HG02973 (cell line): ENCODE results near the gene CTNNA2.

Source experiments
- ATAC-seq: cut with Tn5 transposase; IDR thresholded peaks from one replicate; pipeline ENCODE4 v1.9.1; 2021; ENCODE audit warnings: moderate library complexity; ENCODE audit not compliant: unreplicated experiment

The CTNNA2 gene

DNA sequence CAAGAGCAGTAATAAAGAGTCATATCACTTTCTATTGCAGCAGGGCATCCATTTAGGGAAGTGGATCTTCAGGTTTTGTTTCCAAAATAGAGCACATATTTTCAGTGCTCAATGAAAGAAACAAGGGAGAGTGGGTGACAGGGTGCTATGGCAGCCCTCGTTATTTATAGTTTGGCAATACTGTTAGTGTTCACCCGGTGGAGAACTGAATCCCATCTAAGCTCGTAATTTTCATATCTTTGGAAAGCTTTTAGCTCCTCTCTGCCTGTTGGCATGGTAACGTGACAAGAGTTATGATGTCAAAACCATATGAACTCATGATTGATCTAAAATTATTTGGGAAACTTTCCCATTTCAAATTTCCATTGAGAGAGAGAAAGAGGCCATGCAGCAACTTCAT, 459.8 kb downstream of the CTNNA2 start:
- no peak for ATAC-seq

DNA sequence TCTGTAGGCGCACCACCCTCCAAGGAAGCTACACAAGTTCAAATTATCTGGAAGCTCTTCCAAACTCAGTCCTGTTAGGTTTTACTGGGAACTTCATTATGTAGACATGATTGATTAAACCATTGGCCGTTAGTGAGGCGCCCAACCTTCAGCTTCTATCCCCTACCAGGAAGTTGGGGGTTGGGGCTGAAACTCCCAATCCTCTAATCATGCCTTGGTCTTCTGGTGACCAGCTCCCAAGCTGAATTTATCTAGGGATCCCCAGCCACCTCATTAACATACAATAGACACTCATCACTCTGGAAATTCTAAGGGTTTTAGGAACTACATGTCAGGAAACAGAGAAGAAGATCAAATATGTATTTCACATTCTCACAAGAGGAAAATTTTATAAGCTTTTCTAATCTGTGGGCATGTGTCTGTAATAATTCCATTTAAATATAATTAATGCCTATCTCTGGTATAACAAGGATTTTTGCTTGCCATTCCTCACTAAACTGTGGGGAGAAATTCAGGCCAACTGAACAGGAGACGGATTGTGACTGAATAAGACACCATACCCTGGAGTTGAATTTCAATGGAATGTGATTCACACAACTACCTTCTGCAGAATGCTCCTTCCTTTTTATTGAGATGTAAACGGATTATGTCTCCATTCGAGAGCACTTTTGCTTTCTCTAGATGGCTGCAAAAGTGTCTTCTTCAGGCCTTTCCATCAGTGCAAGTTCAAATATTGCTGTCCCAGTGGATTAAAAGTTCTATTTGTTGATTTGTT, 463.1 kb downstream of the CTNNA2 start:
- ATAC-seq = no peak

- ATAC-seq = no peak
Measured at GRCh38 chr2:79977792-79978191, 464.9 kb downstream of the CTNNA2 start.

DNA sequence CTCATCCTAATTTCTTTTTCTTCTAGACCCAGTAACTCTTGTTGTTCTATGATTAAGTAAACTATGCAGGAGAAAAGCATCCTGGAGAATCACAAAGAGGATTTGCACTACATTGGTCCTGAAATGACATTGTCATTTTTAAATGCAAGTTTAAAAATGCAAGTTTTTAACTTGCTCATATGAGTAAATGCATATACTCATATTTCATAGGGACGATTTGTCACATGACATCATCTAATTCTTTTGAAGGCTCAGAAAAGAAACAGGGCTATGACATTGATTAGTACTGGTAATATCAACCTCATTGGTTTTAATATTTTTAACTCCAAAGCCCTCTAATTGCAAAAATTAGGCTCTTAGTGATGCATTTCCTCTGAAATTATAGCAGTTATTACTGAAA, 467.3 kb downstream of the CTNNA2 start:
- ATAC-seq = no peak

DNA sequence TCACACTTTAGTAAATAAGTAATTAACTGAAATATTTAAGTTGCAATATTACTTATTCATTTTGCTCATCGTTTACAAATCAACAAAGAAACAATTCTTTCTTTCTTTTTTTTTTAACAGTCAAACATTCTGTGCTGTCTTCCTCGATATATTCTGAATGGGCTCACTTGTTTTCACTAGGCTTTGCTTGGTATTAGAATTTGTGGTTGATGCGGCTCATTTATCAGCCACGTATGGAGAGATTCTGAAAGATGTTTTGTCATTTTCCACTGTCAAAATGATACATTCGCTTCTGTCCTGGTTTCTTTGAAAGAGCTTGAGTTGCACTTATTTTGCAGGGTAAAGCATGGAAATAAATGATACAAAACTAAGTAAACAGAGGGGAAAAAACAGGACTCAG, 468.0 kb downstream of the CTNNA2 start:
- no peak for ATAC-seq

DNA sequence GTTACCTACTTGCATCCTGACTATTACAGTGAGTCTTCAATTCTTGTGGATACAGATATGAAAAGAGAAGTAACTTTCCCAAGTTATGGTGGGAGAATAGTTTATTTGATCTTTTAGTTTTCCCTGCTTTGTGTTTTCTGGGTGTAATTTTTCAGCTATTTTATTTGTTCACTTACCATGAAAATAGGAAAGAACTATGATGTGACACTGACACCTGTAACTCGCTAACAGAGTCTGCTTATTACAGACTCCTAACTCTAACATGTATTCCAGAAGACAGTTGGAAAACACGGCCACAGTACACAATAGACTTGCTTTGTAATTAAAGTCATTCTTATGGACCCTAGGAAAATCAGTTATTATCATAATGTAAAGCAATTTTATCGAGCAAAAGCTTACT, 468.5 kb downstream of the CTNNA2 start:
- ATAC-seq = no peak

- no peak for ATAC-seq
Measured at GRCh38 chr2:79982445-79982844, 469.6 kb downstream of the CTNNA2 start.

DNA sequence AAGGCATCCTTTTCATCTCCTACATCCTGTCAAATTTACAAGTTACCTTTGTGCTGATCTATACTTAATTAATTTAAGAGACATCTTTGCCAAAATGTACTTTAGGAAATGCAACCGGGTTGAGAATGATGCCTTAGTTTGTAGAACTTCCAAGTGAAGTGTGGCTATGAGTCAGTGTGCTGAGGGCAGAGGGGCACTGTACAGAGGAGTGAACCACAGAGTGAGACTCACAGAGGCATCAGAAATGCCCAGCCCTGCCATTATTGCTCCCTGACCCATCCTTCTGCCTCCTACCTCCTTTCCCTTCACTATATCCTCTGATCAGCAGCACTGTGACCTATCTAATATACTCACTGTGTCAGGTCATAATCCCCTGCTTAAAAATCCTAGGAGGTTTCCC, 471.6 kb downstream of the CTNNA2 start:
- no peak for ATAC-seq

DNA sequence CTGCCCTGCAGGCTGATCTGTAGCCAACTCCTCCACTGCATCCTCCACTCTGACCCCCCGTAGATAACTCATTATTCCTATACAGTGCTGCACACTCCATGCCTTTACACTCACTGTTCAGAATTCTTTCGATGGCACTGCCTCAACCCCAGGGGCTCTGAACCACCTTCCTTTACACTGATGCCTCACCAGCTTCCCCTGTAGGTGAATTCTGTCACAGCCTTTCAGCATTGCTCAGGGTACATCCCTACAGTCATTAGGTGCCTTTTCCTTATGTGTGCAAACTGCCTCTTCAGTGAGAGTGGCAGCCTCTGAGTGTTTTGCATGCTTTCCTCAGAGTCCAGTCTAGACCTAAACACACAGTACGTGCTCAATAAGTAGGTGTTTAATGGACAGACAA, 472.3 kb downstream of the CTNNA2 start:
- ATAC-seq = no peak

- ATAC-seq = no peak
Measured at GRCh38 chr2:79985571-79985970, 472.7 kb downstream of the CTNNA2 start.

- ATAC-seq = no peak
Measured at GRCh38 chr2:79993144-79993543, 480.3 kb downstream of the CTNNA2 start.

DNA sequence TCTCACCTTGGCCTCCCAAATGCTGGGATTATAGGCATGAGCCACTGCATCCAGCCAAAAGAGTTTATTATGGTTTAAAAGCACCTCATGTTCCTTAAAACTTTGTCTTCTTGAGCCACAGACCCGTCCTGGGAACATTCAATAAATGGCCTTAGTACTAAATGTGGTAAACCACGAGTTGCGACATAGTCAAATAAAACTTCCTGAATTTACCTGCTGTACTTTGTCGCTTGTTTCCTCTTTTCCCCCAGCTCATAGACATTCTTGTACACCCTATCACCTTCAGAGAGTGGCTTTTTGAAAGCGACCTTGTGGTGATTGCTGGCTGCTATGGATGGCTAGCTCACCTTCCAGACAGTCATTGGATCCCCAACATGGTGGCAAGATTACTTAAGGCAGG, 481.3 kb downstream of the CTNNA2 start:
- ATAC-seq = no peak

DNA sequence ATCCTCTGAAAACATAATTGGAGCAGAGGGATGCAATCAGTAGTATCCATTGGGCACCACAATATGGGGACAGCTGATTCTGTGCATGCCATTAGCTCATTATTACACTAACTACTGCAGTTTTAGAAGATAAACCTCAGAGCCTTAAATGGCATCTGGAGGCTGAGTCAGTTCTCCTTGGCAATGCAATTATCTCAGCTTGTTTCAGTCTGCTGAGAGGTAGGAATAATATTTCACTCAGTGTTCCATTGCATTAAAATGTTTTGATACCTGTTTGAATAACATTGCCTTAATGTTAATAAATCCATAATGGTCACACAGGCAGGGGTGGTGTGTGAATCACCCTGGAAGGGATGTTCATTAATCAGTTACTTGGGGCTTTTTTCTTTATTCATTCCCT, 482.1 kb downstream of the CTNNA2 start:
- ATAC-seq = no peak

DNA sequence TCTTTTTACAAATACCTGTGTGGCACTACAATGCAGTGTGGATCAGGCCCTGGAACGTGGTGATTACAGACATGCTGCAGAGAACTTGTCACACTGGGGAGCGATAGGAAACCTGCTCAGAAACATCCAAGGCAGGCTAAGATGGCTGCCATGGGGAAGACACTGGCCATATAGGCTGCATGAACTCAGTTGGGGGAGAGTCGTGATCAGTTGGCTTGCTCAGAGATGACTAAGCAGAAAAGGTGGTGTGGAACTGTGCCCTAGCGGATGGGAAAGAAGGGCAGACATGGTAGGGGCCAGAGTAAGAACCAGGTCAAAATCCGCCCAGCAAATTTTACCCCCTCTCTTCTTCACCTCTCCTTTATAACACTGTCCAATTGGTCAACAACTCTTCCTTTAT, 483.9 kb downstream of the CTNNA2 start:
- no peak for ATAC-seq

DNA sequence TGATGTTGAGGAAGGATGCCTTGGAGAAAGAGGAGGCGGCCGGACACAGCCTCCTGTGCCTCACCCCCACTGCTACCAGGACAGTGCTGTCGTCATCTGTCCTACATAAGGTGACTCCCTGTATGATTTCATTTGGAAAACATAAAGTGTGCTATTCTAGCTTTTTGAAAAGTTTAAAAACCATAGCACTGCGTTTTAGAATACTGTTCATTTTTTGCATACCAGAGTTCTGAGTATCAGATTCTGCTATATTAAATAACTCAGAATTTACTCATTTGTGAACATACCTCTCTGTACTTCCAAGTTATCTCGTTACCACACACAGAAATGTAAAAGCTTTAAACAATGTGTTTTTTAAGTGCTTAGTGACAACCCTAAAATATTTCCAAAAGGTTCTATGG, 488.9 kb downstream of the CTNNA2 start:
- no peak for ATAC-seq

- no peak for ATAC-seq
Measured at GRCh38 chr2:80002112-80002511, 489.3 kb downstream of the CTNNA2 start.

DNA sequence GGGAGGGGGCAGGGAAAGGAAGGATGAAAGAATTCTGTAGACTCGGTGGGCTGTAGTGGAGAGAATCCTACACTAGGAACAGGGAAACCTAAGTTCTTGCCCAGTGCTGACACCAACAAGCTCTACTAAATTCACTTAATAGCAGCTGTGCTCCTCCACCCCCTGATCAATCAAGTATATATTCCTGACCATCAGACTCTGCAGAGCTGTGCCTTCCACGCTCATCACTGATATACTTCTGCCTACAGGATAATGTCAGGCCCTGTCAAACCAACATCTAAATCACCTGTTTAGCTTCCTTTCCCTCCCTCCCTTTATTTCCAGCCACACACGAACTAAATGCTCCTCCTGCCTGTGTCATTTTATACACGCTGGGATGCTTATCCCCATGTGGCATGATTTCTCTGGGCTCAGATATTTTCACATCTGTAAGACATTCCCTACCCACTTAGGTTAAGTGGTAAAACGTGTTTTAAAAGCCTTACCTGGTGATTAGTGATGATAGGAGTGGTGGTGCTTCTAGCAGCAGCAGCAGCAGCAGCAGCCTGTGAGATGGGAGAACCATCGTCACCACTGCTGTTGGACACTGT, 489.8 kb downstream of the CTNNA2 start:
- no peak for ATAC-seq

GRCh38 chr2:80007777-80008503, 495.1 kb downstream of the CTNNA2 start:
- ATAC-seq = no peak

DNA sequence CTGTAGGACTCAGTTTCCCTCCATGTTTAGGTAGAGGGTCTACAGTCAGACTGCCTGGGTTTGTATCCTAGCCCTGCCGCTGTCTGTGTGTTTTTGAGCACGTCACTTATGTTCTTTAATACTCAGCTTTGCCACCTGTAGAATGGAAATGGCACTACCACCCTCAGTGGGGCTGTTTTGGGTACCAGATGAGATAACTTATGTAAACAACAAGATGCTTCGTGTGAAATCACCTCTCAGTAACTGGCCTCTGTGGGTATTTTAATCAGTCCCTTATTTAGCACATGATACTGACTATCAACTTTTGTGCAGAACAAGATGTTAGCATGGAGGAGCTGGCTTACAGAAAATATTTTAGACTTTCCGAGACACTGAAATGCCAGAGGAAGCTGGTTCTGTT, 495.7 kb downstream of the CTNNA2 start:
- ATAC-seq = no peak

DNA sequence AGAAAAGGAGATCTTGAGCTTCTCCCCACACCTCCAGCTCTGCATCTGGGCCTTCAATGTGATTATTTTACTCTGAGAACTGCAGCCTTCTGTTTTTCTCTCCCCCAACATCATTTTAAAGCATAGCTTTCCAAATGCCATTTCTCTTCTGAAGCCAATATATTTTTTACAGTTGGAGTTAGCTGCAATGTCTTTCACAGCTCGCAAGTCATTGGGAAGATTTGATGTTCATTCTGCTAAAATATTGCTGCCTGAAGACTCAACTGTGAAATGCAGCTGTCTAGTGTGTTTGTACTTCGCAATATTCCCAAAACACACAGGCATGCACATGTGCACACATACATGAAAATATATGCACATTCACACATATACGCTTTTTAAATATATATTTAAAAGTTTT, 496.4 kb downstream of the CTNNA2 start:
- ATAC-seq = no peak

GRCh38 chr2:80012061-80012460, 499.2 kb downstream of the CTNNA2 start:
- ATAC-seq = no peak

GRCh38 chr2:80014637-80015036, 501.8 kb downstream of the CTNNA2 start:
- no peak for ATAC-seq
